Smooth muscle cell (in vitro differentiated cells): Measurements from ENCODE around the gene FAM149A. TPM values are rescaled to one million over a fixed set of nuclear protein-coding genes. Genes with fewer than 3 reads are reported as not detected.

Experiments used
- DNase-seq: peaks from one replicate; lab custom pipeline; 2025; ENCODE audit not compliant: unreplicated experiment; lab: John Stamatoyannopoulos, UW
- H2AFZ ChIP-seq: fragments of 200-600 bp; sonication (generic); 2 replicates; pipeline ENCODE4 v1.6.0; 2016; ENCODE audit warnings: antibody characterized with exemption, low read depth, mild to moderate bottlenecking
- H3F3A ChIP-seq: fragments of 200-600 bp; sonication (generic); 2 replicates; pipeline ENCODE4 v1.6.0; 2017; ENCODE audit warnings: antibody characterized with exemption, low read depth
- H3K27ac ChIP-seq: fragments of 200-600 bp; sonication (generic); 2 replicates; pipeline ENCODE4 v1.5.1; 2016; ENCODE audit warnings: low read depth, mild to moderate bottlenecking
- H3K27me3 ChIP-seq: fragments of 200-600 bp; sonication (generic); 2 replicates; pipeline ENCODE4 v1.6.1; 2016; ENCODE audit warnings: low read depth, mild to moderate bottlenecking
- H3K36me3 ChIP-seq: fragments of 200-600 bp; sonication (generic); 2 replicates; pipeline ENCODE4 v1.5.1; 2016; ENCODE audit warnings: low read depth
- H3K4me1 ChIP-seq: fragments of 200-600 bp; sonication (generic); 2 replicates; pipeline ENCODE4 v1.5.1; 2016; ENCODE audit warnings: low read depth
- H3K4me2 ChIP-seq: fragments of 200-600 bp; sonication (generic); 2 replicates; pipeline ENCODE4 v1.6.0; 2016; ENCODE audit warnings: mild to moderate bottlenecking
- H3K4me3 ChIP-seq: fragments of 200-600 bp; sonication (generic); 2 replicates; pipeline ENCODE4 v1.5.1; 2016; ENCODE audit warnings: mild to moderate bottlenecking
- H3K79me2 ChIP-seq: fragments of 200-600 bp; sonication (generic); 2 replicates; pipeline ENCODE4 v1.6.0; 2016; ENCODE audit warnings: low read depth, mild to moderate bottlenecking
- H3K9ac ChIP-seq: fragments of 200-600 bp; sonication (generic); 2 replicates; pipeline ENCODE4 v1.6.0; 2016; ENCODE audit warnings: low read depth
- H3K9me3 ChIP-seq: fragments of 200-600 bp; sonication (generic); replicated peaks from 2 replicates; pipeline ENCODE4 v1.5.1; 2016; ENCODE audit warnings: low read depth
- H4K20me1 ChIP-seq: fragments of 200-600 bp; sonication (generic); 2 replicates; pipeline ENCODE4 v1.6.0; 2016; ENCODE audit warnings: low read depth
- CTCF ChIP-seq: fragments of 200-600 bp; sonication (generic); IDR thresholded peaks from 2 replicates; pipeline ENCODE4 v1.5.1; 2017; ENCODE audit warnings: borderline replicate concordance, mild to moderate bottlenecking, antibody characterized with exemption; ENCODE audit not compliant: insufficient read depth, poor library complexity, severe bottlenecking
- WGBS: methylation state at CpG from one replicate; pipeline ENCODE4 v1.1.7; 2016; ENCODE audit warnings: low lambda C conversion rate; 5-methylcytosine and 5-hydroxymethylcytosine counted together
- polyA plus RNA-seq: library from polyadenylated mRNA; unstranded; fragments of >200 nt; fragmentation: Nextera tagmentation; extraction: Ambion mirVana; gene quantifications from 2 replicates; pipeline ENCODE4 v1.2.1, GENCODE V29; 2016
- small RNA-seq: library from RNA; depleted of rRNA; stranded (forward); fragments of <200 nt; gene quantifications from one replicate; pipeline ENCODE3, GENCODE V24; 2014
- total RNA-seq: library from RNA; depleted of rRNA; stranded (reverse); fragments of >200 nt; gene quantifications from 2 replicates; pipeline ENCODE4 v1.2.3, GENCODE V29; 2014

FAM149A gene
- total and polyA plus RNA-seq, 2 experiments from 2014 or later = 0.55 to 5.8 TPM

GRCh38 chr4:186217733-186218293, 113.3 kb downstream of the FAM149A start:
- Histone ChIP-seq H3K27me3 (peaks cover 5% of the 10 kb centered on the region), H3K9me3 (no peaks in the 10 kb centered on the region), H3K79me2 (no peaks in the 10 kb centered on the region), H3K9ac (no peak overlapping the region), H3K4me2 (no peak overlapping the region), H3F3A (no peaks in the 10 kb centered on the region), H2AFZ (no peak overlapping the region), H4K20me1 (no peaks in the 10 kb centered on the region), H3K4me1 (no peaks in the 10 kb centered on the region), H3K27ac (no peak overlapping the region), H3K36me3 (no peaks in the 10 kb centered on the region), H3K4me3 (no peak overlapping the region)
- no peak for TF ChIP-seq CTCF
- no peak for DNase-seq
- 75% methylated on average over 1 of the region's 1 CpG for WGBS

- WGBS = 96% methylated on average over 1 of the region's 1 CpG
- H3K36me3 ChIP-seq = no peaks in the 10 kb centered on the region
- H2AFZ ChIP-seq = no peak overlapping the region
- no peak overlapping the region for H3K9ac ChIP-seq
- no peaks in the 10 kb centered on the region for H3K4me1 ChIP-seq
- H3K4me2 ChIP-seq = no peak overlapping the region
- no peaks in the 10 kb centered on the region for H3K27me3 ChIP-seq
- H4K20me1 ChIP-seq = no peaks in the 10 kb centered on the region
- H3K27ac ChIP-seq = no peak overlapping the region
- no peaks in the 10 kb centered on the region for H3F3A ChIP-seq
- no peaks in the 10 kb centered on the region for H3K9me3 ChIP-seq
- H3K79me2 ChIP-seq = no peaks in the 10 kb centered on the region
- TF ChIP-seq CTCF = no peak
- H3K4me3 ChIP-seq = no peak overlapping the region
- DNase-seq = no peak
Observed at GRCh38 chr4:186221624-186222023, 117.1 kb downstream of the FAM149A start.

Small RNA genes within 50 kb of the gene (small RNA-seq; reads per million reads assigned to genes)
- gene RF00322 = not detected

Other genes starting within 250 kb of the FAM149A start
- 0.40 and 2.0 TPM in 2 replicates for gene TLR3, start 35.5 kb upstream of the FAM149A start, total RNA-seq
- gene TLR3, start 35.5 kb upstream of the FAM149A start, polyA plus RNA-seq = 1.0 and 1.3 TPM in 2 replicates
- 1.3 and 3.4 TPM in 2 replicates for gene CYP4V2, start 86.9 kb downstream of the FAM149A start, total RNA-seq
- gene CYP4V2, start 86.9 kb downstream of the FAM149A start, polyA plus RNA-seq = 0.42 and 0.46 TPM in 2 replicates
- not detected in 2 replicates for gene KLKB1, start 122.8 kb downstream of the FAM149A start, total RNA-seq
- gene KLKB1, start 122.8 kb downstream of the FAM149A start, polyA plus RNA-seq = not detected in 2 replicates
- gene F11, start 161.5 kb downstream of the FAM149A start, total RNA-seq = not detected in 2 replicates
- not detected in 2 replicates for gene F11, start 161.5 kb downstream of the FAM149A start, polyA plus RNA-seq